Tibial artery (tissue), 4 donors: ENCODE data around the gene CCND2.
"Not testable (repeated sequence)": the region's sequence is repeated elsewhere in the genome, so short reads cannot be mapped to it uniquely, and the experiment has no call there.

Experiments
- DNase-seq, 2 donors: peaks; one replicate each; pipeline ENCODE4 v3.0.0-alpha.2; 2019
- H3K27ac ChIP-seq, 2 donors: fragments of 200-600 bp; sonication (generic) in 1 of 2; 1 replicate in 1 of 2; 2 replicates in 1 of 2; pipeline ENCODE4 v1.5.1; 2018 to 2019; ENCODE audit warnings: mild to moderate bottlenecking in 1 of 2
- H3K27me3 ChIP-seq, 2 donors: fragments of 200-600 bp; sonication (generic) in 1 of 2; one replicate each; pipeline versions ENCODE4 v1.5.1 to v1.6.0; 2016 to 2019
- H3K36me3 ChIP-seq, 3 donors: fragments of 200-600 bp; sonication (generic) in 2 of 3; one replicate each; pipeline ENCODE4 v1.5.1; 2016 to 2019; ENCODE audit warnings: mild to moderate bottlenecking in 2 of 3
- H3K4me1 ChIP-seq, 4 donors: fragments of 200-600 bp; sonication (generic) in 2 of 4; 1 replicate in 3 of 4; 2 replicates in 1 of 4; pipeline ENCODE4 v1.5.1; 2016 to 2019
- H3K4me3 ChIP-seq, 2 donors: fragments of 200-600 bp; sonication (generic) in 1 of 2; 1 replicate in 1 of 2; 2 replicates in 1 of 2; pipeline ENCODE4 v1.5.1; 2018 to 2019; ENCODE audit warnings: mild to moderate bottlenecking in 2 of 2
- H3K9me3 ChIP-seq, 3 donors: fragments of 200-600 bp; sonication (generic) in 1 of 3; one replicate each; pipeline ENCODE4 v1.5.1; 2016 to 2019
- CTCF ChIP-seq, 2 experiments: fragments of 200-600 bp in 1 of 2; fragments of 450-650 bp in 1 of 2; IDR thresholded peaks; one replicate each; pipeline ENCODE4 v1.5.1; 2017 to 2019; ENCODE audit warnings: antibody characterized with exemption in 2 of 2, mild to moderate bottlenecking in 1 of 2, moderate library complexity in 1 of 2
- intact Hi-C: fragments of 100-400 bp; cut with DNase I; formaldehyde crosslinking; loops from one replicate; pipeline ENCODE4 v1.15.0; 2023; ENCODE audit warnings: low total_unique reads

CCND2 gene

DNA sequence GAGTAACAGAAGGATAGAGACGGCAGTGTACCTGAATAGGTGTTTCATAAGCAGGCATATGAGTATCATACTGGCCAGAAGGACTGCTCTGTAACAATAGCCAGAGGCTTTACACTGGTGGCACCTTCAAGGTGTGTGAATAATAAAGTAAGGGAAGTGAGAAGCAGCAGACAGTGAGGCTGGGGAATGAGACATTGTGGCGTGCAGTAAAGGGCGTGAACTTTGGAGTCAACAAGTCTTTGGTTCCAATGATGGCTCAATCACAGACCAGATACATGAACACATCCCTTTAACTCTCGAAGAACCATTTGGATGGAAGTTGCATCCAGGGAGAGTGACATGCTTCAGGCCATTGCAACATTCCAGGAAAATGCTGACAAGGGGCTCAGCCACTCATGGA is 32.0 kb upstream of the CCND2 start:
- intact Hi-C loops, result no loop called here

GRCh38 chr12:4242595-4242994 is 31.0 kb upstream of the CCND2 start:
- no peak for DNase-seq
- H3K27ac ChIP-seq, result no peak overlapping the region
- no peak for TF ChIP-seq CTCF (IDR thresholded peaks at IDR 0.05)
- H3K4me3 ChIP-seq, result no peak overlapping the region
- H3K27me3 ChIP-seq, result peaks cover 0 to 26% of the 10 kb centered on the region in 2 donors
- H3K9me3 ChIP-seq, result peaks cover 0 to 6% (median 0%) of the 10 kb centered on the region in 3 donors
- H3K36me3 ChIP-seq, result no peaks in the 10 kb centered on the region
- H3K4me1 ChIP-seq, result no peaks in the 10 kb centered on the region
- intact Hi-C loops, result no loop called here

More for the DNA sequence above, 32.0 kb upstream of the CCND2 start:
- Histone ChIP-seq H3K4me3 (no peak overlapping the region), H3K9me3 (peaks cover 0 to 6% (median 3%) of the 10 kb centered on the region in 3 donors), H3K27ac (no peak overlapping the region), H3K27me3 (peaks cover 0 to 26% of the 10 kb centered on the region in 2 donors), H3K36me3 (no peaks in the 10 kb centered on the region), H3K4me1 (no peaks in the 10 kb centered on the region)
- no peak for TF ChIP-seq CTCF (IDR thresholded peaks at IDR 0.05)
- no peak for DNase-seq

DNA sequence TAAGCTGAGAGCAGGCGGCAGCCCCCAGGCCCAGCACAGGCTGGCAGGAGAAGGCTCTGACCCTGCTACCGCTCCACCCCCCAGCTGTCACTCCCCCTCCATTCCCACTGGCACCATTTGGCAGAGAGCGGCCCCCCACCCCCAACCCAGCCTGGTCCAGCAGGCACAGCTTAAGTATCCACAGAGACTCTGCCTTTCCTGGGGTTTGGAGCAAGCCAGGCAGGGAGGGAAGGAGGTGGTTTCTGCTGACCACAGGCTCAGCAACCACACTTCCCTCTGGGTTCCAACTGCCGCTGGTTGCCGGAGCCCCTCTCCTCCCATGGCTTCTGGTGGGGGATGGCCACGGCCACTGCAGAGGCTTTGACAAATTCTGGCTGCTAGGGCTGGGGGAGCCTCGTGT is 30.5 kb upstream of the CCND2 start:
- no peak overlapping the region for H3K4me3 ChIP-seq
- H3K27ac ChIP-seq, result no peak overlapping the region
- intact Hi-C loops, result no loop called here
- peaks cover 0 to 26% of the 10 kb centered on the region in 2 donors for H3K27me3 ChIP-seq
- peaks cover 0 to 2% (median 0%) of the 10 kb centered on the region in 3 donors for H3K9me3 ChIP-seq
- no peaks in the 10 kb centered on the region for H3K36me3 ChIP-seq
- TF ChIP-seq CTCF (IDR thresholded peaks at IDR 0.05), result no peak
- no peak for DNase-seq
- no peaks in the 10 kb centered on the region for H3K4me1 ChIP-seq

DNA sequence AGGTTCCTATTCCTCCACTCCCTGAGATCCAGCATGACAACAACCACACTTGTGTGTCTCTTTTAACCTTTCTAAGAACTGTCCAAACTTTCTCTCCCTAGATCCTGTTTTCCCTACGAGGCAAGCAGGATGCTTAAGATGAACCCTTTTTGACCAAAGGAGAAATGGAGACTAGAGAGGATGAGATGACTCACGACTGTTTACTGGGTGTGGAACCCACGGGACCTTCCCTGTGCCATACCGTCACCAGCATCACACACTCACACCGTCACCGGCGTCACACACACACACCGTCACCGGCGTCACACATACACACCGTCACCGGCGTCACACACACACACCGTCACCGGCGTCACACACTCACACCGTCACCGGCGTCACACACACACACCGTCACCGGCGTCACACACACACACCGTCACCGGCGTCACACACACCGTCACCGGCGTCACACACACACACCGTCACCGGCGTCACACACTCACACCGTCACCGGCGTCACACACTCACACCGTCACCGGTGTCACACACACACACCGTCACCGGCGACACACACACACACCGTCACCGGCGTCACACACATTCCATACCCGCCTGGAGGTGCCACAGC is 30.0 kb upstream of the CCND2 start:
- intact Hi-C loops, H3K36me3 ChIP-seq, H3K27ac ChIP-seq, H3K4me1 ChIP-seq, H3K9me3 ChIP-seq, H3K4me3 ChIP-seq, DNase-seq: not testable (repeated sequence)
- H3K27me3 ChIP-seq, result peaks cover 0 to 26% of the 10 kb centered on the region in 2 donors

DNA sequence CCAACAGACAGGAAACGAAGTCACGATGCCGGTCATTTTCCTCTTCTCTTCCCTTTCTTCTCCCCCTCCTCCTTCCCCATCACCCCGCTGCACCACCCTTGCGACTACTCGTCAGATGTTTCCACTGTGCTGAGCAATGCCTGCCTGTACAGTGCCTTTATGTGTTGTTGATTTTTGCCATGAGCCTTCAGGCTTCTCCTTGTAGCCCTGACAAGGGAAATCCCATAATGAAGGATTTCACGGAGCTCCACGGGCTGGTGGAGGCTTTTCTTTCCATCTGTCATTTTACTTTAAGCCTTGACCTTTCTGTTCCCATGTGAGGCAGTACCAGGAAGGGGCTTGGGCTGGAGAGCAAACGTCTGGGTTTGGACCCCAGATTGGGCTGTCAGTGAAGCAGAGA is 28.7 kb upstream of the CCND2 start:
- H3K36me3 ChIP-seq, result no peaks in the 10 kb centered on the region
- no peak for DNase-seq
- TF ChIP-seq CTCF (IDR thresholded peaks at IDR 0.05), result no peak
- no peak overlapping the region for H3K4me3 ChIP-seq
- no peaks in the 10 kb centered on the region for H3K9me3 ChIP-seq
- H3K27me3 ChIP-seq, result peaks cover 0 to 26% of the 10 kb centered on the region in 2 donors
- intact Hi-C loops, result no loop called here
- H3K27ac ChIP-seq, result no peak overlapping the region
- no peaks in the 10 kb centered on the region for H3K4me1 ChIP-seq

GRCh38 chr12:4245446-4245845 is 28.1 kb upstream of the CCND2 start:
- no peak for DNase-seq
- intact Hi-C loops, result no loop called here
- H3K27me3 ChIP-seq, result peaks cover 0 to 24% of the 10 kb centered on the region in 2 donors
- no peaks in the 10 kb centered on the region for H3K9me3 ChIP-seq
- no peaks in the 10 kb centered on the region for H3K36me3 ChIP-seq
- H3K4me3 ChIP-seq, result no peak overlapping the region
- no peaks in the 10 kb centered on the region for H3K4me1 ChIP-seq
- no peak overlapping the region for H3K27ac ChIP-seq
- TF ChIP-seq CTCF (IDR thresholded peaks at IDR 0.05), result no peak
